HEK293 (cell line): ENCODE results near the gene LIPJ.

Experiments used
- CTCF ChIA-PET: fragments of 350-600 bp; formaldehyde crosslinking; extraction: SDS; loops from one replicate; lab custom pipeline; 2021; ENCODE audit warnings: antibody characterized with exemption; lab: Yijun Ruan, JAX
- POLR2A ChIA-PET: fragments of 300-600 bp; formaldehyde crosslinking; extraction: SDS; loops from one replicate; lab custom pipeline; 2020; ENCODE audit warnings: antibody characterized with exemption, inconsistent platforms; lab: Yijun Ruan, JAX
- H3K27ac ChIP-seq: fragments of 200-500 bp; sonication (Bioruptor generic); 2 replicates; pipeline ENCODE4 v1.5.1; 2014; ENCODE audit warnings: low read depth, low read length, control low read depth, inconsistent platforms; ENCODE audit errors: extremely low read depth
- H3K36me3 ChIP-seq, 2 experiments: fragments of 200-500 bp in 1 of 2; sonication (Bioruptor generic) in 1 of 2; 1 replicate in 1 of 2; 2 replicates in 1 of 2; pipeline ENCODE4 v1.5.1; 2014 to 2017; ENCODE audit warnings: inconsistent platforms in 2 of 2, low read length in 2 of 2; ENCODE audit not compliant: control insufficient read depth in 2 of 2, insufficient read depth in 1 of 2
- H3K4me1 ChIP-seq: fragments of 200-500 bp; sonication (Bioruptor generic); 2 replicates; pipeline ENCODE4 v1.5.1; 2014; ENCODE audit warnings: mild to moderate bottlenecking, low read length, inconsistent platforms; ENCODE audit not compliant: control insufficient read depth, insufficient read depth
- H3K4me3 ChIP-seq: 2 replicates; pipeline ENCODE4 v1.5.1; 2011; ENCODE audit warnings: low read depth, mild to moderate bottlenecking, control low read depth, low read length, moderate library complexity
- H3K9me3 ChIP-seq: fragments of 200-500 bp; sonication (Bioruptor generic); 2 replicates; pipeline ENCODE4 v1.5.1; 2014; ENCODE audit warnings: low read depth, low read length, inconsistent platforms; ENCODE audit not compliant: control insufficient read depth, insufficient read depth
- BCL11A ChIP-seq: fragments of 450-650 bp; formaldehyde crosslinking; IDR thresholded peaks from 2 replicates; pipeline ENCODE4 v1.5.1; 2016; ENCODE audit warnings: low read depth, missing biosample characterization, missing genetic modification characterization
- BCL11B ChIP-seq: fragments of 450-650 bp; formaldehyde crosslinking; IDR thresholded peaks from 2 replicates; pipeline ENCODE4 v1.5.1; 2016; ENCODE audit warnings: low read depth, missing biosample characterization, missing genetic modification characterization
- KLF7 ChIP-seq: fragments of 450-650 bp; formaldehyde crosslinking; IDR thresholded peaks from 2 replicates; pipeline ENCODE4 v1.5.1; 2016; ENCODE audit warnings: missing biosample characterization, missing genetic modification characterization, borderline replicate concordance
- MEIS1 ChIP-seq: sonication (generic); formaldehyde crosslinking; IDR thresholded peaks from 2 replicates; pipeline ENCODE4 v1.8.1; 2022; ENCODE audit warnings: missing genetic modification reagents, mild to moderate bottlenecking, borderline replicate concordance
- SP2 ChIP-seq: fragments of 450-650 bp; formaldehyde crosslinking; IDR thresholded peaks from 2 replicates; pipeline ENCODE4 v1.5.1; 2016; ENCODE audit warnings: missing biosample characterization, missing genetic modification characterization
- YY2 ChIP-seq: fragments of 450-650 bp; formaldehyde crosslinking; IDR thresholded peaks from 2 replicates; pipeline ENCODE4 v1.5.1; 2016; ENCODE audit warnings: missing biosample characterization, missing genetic modification characterization
- ZBTB48 ChIP-seq: fragments of 450-650 bp; formaldehyde crosslinking; IDR thresholded peaks from 2 replicates; pipeline ENCODE4 v1.5.1; 2016; ENCODE audit warnings: missing biosample characterization, missing genetic modification characterization
- ZFP37 ChIP-seq: fragments of 450-650 bp; formaldehyde crosslinking; IDR thresholded peaks from 2 replicates; pipeline ENCODE4 v1.5.1; 2016; ENCODE audit warnings: missing biosample characterization, missing genetic modification characterization
- ZNF157 ChIP-seq: fragments of 450-650 bp; formaldehyde crosslinking; IDR thresholded peaks from 2 replicates; pipeline ENCODE4 v1.5.1; 2016; ENCODE audit warnings: missing biosample characterization, missing genetic modification characterization
- ZNF169 ChIP-seq: fragments of 450-650 bp; formaldehyde crosslinking; IDR thresholded peaks from 2 replicates; pipeline ENCODE4 v1.5.1; 2016; ENCODE audit warnings: missing biosample characterization, missing genetic modification characterization
- ZNF311 ChIP-seq: fragments of 450-650 bp; formaldehyde crosslinking; IDR thresholded peaks from 2 replicates; pipeline ENCODE4 v1.5.1; 2017; ENCODE audit warnings: missing biosample characterization, missing genetic modification characterization, borderline replicate concordance
- ZNF324 ChIP-seq: fragments of 450-650 bp; formaldehyde crosslinking; IDR thresholded peaks from 2 replicates; pipeline ENCODE4 v1.5.1; 2016; ENCODE audit warnings: missing biosample characterization, missing genetic modification characterization
- ZNF423 ChIP-seq: fragments of 450-650 bp; formaldehyde crosslinking; IDR thresholded peaks from 2 replicates; pipeline ENCODE4 v1.5.1; 2016; ENCODE audit warnings: missing biosample characterization, missing genetic modification characterization
- ZNF510 ChIP-seq: fragments of 450-650 bp; formaldehyde crosslinking; IDR thresholded peaks from 2 replicates; pipeline ENCODE4 v1.5.1; 2018; ENCODE audit warnings: mild to moderate bottlenecking, missing genetic modification characterization, missing biosample characterization; ENCODE audit not compliant: insufficient replicate concordance
- ZNF548 ChIP-seq: fragments of 450-650 bp; formaldehyde crosslinking; IDR thresholded peaks from 2 replicates; pipeline ENCODE4 v1.5.1; 2016; ENCODE audit warnings: missing biosample characterization, missing genetic modification characterization
- ZNF561 ChIP-seq: fragments of 450-650 bp; IDR thresholded peaks from 2 replicates; pipeline ENCODE4 v1.5.1; 2018; ENCODE audit warnings: missing biosample characterization, missing genetic modification characterization, borderline replicate concordance
- ZNF571 ChIP-seq: fragments of 450-650 bp; formaldehyde crosslinking; IDR thresholded peaks from 2 replicates; pipeline ENCODE4 v1.5.0; 2017; ENCODE audit warnings: missing biosample characterization, missing genetic modification characterization
- ZNF624 ChIP-seq: fragments of 450-650 bp; formaldehyde crosslinking; IDR thresholded peaks from 2 replicates; pipeline ENCODE4 v1.5.1; 2017; ENCODE audit warnings: missing biosample characterization, missing genetic modification characterization
- ZNF677 ChIP-seq: fragments of 450-650 bp; IDR thresholded peaks from 2 replicates; pipeline ENCODE4 v1.5.0; 2018; ENCODE audit warnings: missing biosample characterization, mild to moderate bottlenecking, missing genetic modification characterization, moderate library complexity
- ZNF830 ChIP-seq: fragments of 450-650 bp; IDR thresholded peaks from 2 replicates; pipeline ENCODE4 v1.5.0; 2018; ENCODE audit warnings: missing biosample characterization, missing genetic modification characterization, low read depth, mild to moderate bottlenecking, moderate library complexity
- TF ChIP-seq, protein P1 (sequence below): fragments of 450-650 bp; formaldehyde crosslinking; IDR thresholded peaks from 2 replicates; pipeline ENCODE4 v1.5.1; 2016; ENCODE audit warnings: missing biosample characterization, missing genetic modification characterization, borderline replicate concordance
- TF ChIP-seq, protein P2 (sequence below): fragments of 450-650 bp; formaldehyde crosslinking; IDR thresholded peaks from 2 replicates; pipeline ENCODE4 v1.5.1; 2017; ENCODE audit warnings: missing biosample characterization, missing genetic modification characterization

The LIPJ gene

DNA sequence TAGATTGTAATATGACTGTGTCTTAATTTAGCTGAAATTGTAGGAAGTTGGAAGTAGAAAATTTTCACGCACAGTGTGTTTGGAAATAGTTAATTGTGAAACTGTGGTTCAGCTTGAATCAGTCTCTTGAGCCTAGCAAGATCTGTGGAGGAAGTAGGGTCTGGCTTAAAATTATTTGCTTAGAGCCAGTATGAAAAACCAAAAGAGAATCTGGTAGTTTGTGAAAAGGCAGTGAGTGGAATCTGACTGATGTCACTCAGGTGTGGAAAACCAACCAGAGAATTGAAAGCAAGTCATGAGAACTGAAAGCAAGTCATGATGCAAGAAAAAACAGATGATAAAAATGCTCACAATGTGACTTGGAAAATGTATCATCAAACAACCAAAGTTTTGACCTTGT is 11.5 kb downstream of the LIPJ start:
- CTCF ChIA-PET = interaction anchor here (0.6 kb wide), 1 partner anchor 279 kb away, joined by 4 read pairs; no protein-coding TSS in a partner anchor
- TF ChIP-seq ZFP37 (tag by site-specific recombination) (no peak), SP2 (tag by site-specific recombination) (no peak), ZNF510 (tag by site-specific recombination) (no peak), ZNF561 (tag by site-specific recombination) (no peak), ZNF571 (tag by site-specific recombination) (no peak), ZNF423 (tag by site-specific recombination) (no peak), ZNF324 (tag by site-specific recombination) (no peak), ZNF169 (no peak)
- POLR2A ChIA-PET = no interaction called here

DNA sequence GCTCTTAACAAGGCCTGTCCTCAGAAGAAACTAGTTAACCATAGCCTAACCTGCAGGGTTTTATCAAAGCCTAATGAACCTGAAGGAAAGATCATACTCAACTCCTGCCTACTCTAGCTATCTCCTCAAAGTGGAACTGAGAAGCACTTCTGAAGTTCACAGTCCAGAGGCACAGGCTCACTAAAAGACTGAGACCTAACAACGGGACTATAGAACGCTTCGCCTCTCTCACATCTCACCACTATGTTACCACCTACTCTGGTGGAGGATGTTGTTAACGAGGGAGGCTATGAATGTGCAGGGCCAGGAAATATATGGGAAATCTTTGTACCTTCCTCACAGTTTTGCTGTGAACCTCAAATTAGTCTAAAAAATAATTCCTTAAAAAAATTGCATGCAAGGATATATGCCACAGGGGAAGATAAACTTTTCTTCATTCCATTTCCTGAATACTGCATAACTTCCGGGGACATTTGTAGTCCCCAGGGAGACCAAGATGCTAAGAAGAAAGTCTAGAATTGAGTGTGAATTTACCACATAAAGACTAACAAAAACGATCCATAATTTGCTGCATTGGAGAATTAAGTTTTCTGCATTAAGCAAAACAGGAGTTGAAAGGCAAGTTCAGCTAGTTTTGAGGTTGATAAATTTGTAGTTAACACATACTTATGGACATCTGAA is 21.6 kb downstream of the LIPJ start:
- CTCF ChIA-PET = no interaction called here
- Histone ChIP-seq H3K9me3 (no peaks in the 10 kb centered on the region), H3K36me3 (no peaks in the 10 kb centered on the region), H3K27ac (no peak overlapping the region), H3K4me3 (no peak overlapping the region), H3K4me1 (no peaks in the 10 kb centered on the region)
- TF ChIP-seq ZNF830 (tag by site-specific recombination) (no peak), BCL11B (tag by site-specific recombination) (no peak), KLF7 (tag by site-specific recombination) (no peak), YY2 (tag by site-specific recombination) (no peak), ZNF624 (tag by site-specific recombination) (no peak), ZNF157 (no peak), ZNF677 (tag by site-specific recombination) (no peak), ZNF311 (tag by site-specific recombination) (no peak), ZBTB48 (no peak), ZNF548 (tag by site-specific recombination) (no peak), BCL11A (tag by site-specific recombination) (no peak), MEIS1 (CRISPR knock-in tag) (no peak)
- TF ChIP-seq, protein P1, sequence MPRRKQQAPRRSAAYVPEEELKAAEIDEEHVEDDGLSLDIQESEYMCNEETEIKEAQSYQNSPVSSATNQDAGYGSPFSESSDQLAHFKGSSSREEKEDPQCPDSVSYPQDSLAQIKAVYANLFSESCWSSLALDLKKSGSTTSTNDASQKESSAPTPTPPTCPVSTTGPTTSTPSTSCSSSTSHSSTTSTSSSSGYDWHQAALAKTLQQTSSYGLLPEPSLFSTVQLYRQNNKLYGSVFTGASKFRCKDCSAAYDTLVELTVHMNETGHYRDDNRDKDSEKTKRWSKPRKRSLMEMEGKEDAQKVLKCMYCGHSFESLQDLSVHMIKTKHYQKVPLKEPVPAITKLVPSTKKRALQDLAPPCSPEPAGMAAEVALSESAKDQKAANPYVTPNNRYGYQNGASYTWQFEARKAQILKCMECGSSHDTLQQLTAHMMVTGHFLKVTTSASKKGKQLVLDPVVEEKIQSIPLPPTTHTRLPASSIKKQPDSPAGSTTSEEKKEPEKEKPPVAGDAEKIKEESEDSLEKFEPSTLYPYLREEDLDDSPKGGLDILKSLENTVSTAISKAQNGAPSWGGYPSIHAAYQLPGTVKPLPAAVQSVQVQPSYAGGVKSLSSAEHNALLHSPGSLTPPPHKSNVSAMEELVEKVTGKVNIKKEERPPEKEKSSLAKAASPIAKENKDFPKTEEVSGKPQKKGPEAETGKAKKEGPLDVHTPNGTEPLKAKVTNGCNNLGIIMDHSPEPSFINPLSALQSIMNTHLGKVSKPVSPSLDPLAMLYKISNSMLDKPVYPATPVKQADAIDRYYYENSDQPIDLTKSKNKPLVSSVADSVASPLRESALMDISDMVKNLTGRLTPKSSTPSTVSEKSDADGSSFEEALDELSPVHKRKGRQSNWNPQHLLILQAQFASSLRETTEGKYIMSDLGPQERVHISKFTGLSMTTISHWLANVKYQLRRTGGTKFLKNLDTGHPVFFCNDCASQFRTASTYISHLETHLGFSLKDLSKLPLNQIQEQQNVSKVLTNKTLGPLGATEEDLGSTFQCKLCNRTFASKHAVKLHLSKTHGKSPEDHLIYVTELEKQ (tag by site-specific recombination) = no peak
- TF ChIP-seq, protein P2, sequence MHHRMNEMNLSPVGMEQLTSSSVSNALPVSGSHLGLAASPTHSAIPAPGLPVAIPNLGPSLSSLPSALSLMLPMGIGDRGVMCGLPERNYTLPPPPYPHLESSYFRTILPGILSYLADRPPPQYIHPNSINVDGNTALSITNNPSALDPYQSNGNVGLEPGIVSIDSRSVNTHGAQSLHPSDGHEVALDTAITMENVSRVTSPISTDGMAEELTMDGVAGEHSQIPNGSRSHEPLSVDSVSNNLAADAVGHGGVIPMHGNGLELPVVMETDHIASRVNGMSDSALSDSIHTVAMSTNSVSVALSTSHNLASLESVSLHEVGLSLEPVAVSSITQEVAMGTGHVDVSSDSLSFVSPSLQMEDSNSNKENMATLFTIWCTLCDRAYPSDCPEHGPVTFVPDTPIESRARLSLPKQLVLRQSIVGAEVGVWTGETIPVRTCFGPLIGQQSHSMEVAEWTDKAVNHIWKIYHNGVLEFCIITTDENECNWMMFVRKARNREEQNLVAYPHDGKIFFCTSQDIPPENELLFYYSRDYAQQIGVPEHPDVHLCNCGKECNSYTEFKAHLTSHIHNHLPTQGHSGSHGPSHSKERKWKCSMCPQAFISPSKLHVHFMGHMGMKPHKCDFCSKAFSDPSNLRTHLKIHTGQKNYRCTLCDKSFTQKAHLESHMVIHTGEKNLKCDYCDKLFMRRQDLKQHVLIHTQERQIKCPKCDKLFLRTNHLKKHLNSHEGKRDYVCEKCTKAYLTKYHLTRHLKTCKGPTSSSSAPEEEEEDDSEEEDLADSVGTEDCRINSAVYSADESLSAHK (tag by site-specific recombination) = no peak
- POLR2A ChIA-PET = no interaction called here

More for the DNA sequence above, 11.5 kb downstream of the LIPJ start:
- no peaks in the 10 kb centered on the region for H3K9me3 ChIP-seq
- H3K27ac ChIP-seq = no peak overlapping the region
- H3K36me3 ChIP-seq = no peaks in the 10 kb centered on the region
- H3K4me1 ChIP-seq = no peaks in the 10 kb centered on the region
- H3K4me3 ChIP-seq = no peak overlapping the region
